Neural cell (in vitro differentiated cells): ENCODE data around the gene CNTNAP3.
"Not testable (repeated sequence)": the region's sequence is repeated elsewhere in the genome, so short reads cannot be mapped to it uniquely, and the experiment has no call there.

ENCODE experiments used
- CTCF ChIP-seq: fragments of 450-650 bp; IDR thresholded peaks from 2 replicates; pipeline ENCODE4 v1.5.1; 2014; ENCODE audit warnings: antibody characterized with exemption, mild to moderate bottlenecking, moderate library complexity; ENCODE audit not compliant: poor library complexity, severe bottlenecking
- EZH2 ChIP-seq: fragments of 200-600, 300-800 bp; shearing (Covaris generic), sonication (generic); IDR thresholded peaks from 2 replicates; pipeline ENCODE4 v1.6.1; 2014; ENCODE audit warnings: antibody characterized with exemption, low read length, borderline replicate concordance, mild to moderate bottlenecking; ENCODE audit not compliant: insufficient read depth, poor library complexity, severe bottlenecking
- POLR2AphosphoS5 ChIP-seq: IDR thresholded peaks from 2 replicates; pipeline ENCODE4 v1.6.1; 2012
- RAD21 ChIP-seq: fragments of 450-650 bp; conservative IDR thresholded peaks from 2 replicates; pipeline ENCODE4 v1.6.1; 2014; ENCODE audit warnings: antibody characterized with exemption, mild to moderate bottlenecking, moderate library complexity
- SMC3 ChIP-seq: fragments of 450-650 bp; conservative IDR thresholded peaks from 2 replicates; pipeline ENCODE4 v1.6.1; 2014; ENCODE audit warnings: antibody characterized with exemption, mild to moderate bottlenecking, moderate library complexity; ENCODE audit not compliant: poor library complexity

DNA sequence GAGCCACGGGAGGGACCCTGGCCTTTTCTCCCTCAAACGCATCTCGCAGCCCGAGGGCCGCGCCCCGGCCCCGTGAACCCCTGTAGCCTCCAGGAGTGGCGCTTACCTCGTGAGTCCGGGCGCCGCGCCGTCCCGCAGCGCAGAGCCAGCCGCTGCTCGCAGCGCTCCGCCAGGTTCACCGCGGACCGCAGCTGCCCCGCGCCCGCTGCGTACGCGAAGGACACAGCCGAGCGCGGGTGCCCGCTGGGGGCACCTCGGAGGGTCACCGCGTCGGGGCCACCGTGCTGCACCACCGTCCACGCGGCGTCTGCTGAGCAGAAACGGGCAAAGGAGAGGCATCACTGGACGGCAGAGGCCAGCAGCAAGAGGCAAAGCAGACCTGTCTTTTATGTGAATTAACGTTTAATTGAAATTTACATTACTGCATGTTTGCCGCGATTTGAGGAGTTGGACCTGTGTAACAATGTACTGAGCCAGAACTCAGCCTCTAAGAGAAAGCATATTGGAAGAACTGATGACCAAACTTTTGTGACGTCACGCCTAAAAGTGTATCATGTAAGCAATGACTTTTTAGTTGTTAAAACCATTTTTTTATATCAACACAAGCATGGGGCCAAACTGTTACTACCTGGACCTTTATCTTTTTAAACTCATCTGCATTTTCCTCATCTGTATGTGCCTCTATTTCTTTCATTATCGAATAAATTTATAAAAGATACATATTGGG lies 155.0 kb downstream of the CNTNAP3 start:
- TF ChIP-seq RAD21, SMC3, EZH2, CTCF, POLR2AphosphoS5: not testable (repeated sequence)
